Measurements from ENCODE around the gene GPR18.

GPR18 gene

DNA sequence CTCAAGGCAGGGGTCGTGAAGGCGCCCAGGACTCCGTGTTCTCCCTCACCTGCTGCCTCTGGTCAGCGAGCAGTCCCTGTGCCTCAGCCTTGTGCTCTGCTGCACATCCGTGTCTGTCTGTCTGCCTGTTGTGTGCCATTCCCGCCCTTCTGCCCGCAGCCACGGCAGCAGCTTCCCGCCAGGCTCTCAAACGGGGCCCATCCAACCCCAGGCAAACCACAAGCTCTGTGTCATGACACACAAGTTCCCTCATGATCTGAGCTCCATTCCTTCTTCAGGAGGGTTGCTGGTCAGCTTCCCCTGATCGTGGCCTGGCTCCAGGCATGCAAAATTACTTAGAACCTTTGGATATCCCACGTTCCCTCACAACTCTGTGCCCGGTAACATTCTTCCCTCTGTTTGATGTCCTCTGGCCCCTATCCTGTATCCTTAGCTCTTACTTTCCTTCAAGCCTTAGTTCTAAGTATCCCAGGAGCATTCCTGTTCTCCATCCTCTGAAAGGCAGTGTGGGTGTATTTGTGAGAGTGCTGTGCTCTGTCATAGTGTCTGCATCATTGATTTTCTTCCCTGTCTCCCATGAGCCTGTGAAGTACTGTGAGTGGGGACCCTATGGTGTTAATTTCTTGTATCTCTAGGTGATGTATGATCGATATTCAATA is 45.8 kb upstream of the GPR18 start:
- TF ChIP-seq CTCF (IDR thresholded peaks at IDR 0.05; ENCODE audit: low read depth, low read length): no peak
- in situ Hi-C loops (cut with HindIII; ENCODE audit: low sequenced_read_pairs): no loop called here
- no peak for DNase-seq (ENCODE audit: low read depth, low spot score)
- no peak overlapping the region for H3K4me3 ChIP-seq (ENCODE audit: low read depth, low read length)

- H3K4me3 ChIP-seq (ENCODE audit: low read depth, low read length): no peak overlapping the region
- TF ChIP-seq CTCF (IDR thresholded peaks at IDR 0.05; ENCODE audit: low read depth, low read length): no peak
- in situ Hi-C loops (cut with HindIII; ENCODE audit: low sequenced_read_pairs): no loop called here
- DNase-seq (ENCODE audit: low read depth, low spot score): no peak
Observed at GRCh38 chr13:99302637-99303505, 44.7 kb upstream of the GPR18 start.

- TF ChIP-seq CTCF (IDR thresholded peaks at IDR 0.05; ENCODE audit: low read depth, low read length): no peak
- in situ Hi-C loops (cut with HindIII; ENCODE audit: low sequenced_read_pairs): no loop called here
- DNase-seq (ENCODE audit: low read depth, low spot score): no peak
- no peak overlapping the region for H3K4me3 ChIP-seq (ENCODE audit: low read depth, low read length)
Observed at GRCh38 chr13:99301913-99302636, 43.9 kb upstream of the GPR18 start.

DNA sequence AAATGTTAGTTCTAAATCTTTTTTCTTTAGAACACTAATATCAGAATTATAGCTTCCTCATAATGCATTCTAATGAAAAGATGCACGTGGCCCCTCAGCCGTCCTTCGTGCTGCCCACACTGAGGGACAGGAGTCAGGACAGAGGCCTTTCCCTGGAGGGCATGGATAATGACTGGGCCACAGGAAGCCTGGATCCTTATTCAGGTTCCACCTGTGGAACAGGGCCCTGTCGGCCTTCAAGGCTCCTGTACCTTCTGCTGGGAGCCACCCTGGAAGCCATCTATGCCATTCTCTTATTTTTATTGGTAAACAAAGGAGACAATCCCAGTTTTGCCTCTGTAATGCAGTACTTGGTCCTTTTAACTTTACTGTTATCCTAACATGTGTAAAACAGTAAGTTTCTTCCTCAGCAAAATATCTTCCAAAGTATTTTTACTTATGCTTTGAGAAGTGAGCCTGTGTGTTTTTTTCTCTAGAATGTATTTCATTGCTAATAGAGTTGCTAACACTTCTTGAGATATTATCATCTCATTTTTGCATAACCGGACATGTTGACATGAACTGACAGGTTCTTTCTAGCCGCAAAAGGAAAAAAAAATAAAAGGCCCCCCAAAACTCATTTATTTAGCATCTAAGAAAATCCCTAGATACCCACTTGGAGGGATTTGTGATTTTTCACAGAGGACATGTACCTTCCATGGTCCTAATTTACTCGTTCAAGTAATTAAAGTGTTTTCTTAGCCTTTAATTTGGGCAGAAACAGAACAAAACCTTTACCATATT is 43.1 kb upstream of the GPR18 start:
- in situ Hi-C loops (cut with HindIII; ENCODE audit: low sequenced_read_pairs): no loop called here
- no peak for DNase-seq (ENCODE audit: low read depth, low spot score)
- H3K4me3 ChIP-seq (ENCODE audit: low read depth, low read length): no peak overlapping the region
- no peak for TF ChIP-seq CTCF (IDR thresholded peaks at IDR 0.05; ENCODE audit: low read depth, low read length)

DNA sequence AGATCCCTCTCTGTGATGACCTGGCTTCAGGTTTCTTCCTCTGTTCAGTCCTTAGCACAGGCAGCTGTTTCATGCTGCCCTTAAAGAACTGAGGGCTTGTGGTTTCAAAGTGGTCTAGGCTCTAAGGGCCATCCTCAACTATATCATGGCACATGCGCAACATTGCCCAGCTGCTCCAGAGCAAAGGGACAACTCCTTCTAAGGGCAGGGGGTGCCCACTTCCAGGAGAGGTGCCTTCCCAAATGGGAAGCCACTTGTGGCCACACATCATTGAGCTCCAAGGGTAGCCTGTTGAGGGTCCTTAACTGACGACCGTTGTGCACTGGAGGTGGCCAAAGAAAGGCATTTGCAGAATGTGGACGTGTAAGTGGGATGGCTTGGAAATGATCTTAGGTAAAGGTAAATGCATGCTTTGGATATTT is 41.8 kb upstream of the GPR18 start:
- no peak overlapping the region for H3K4me3 ChIP-seq (ENCODE audit: low read depth, low read length)
- no peak for TF ChIP-seq CTCF (IDR thresholded peaks at IDR 0.05; ENCODE audit: low read depth, low read length)
- no peak for DNase-seq (ENCODE audit: low read depth, low spot score)
- in situ Hi-C loops (cut with HindIII; ENCODE audit: low sequenced_read_pairs): no loop called here
